AG10803 (cell line): ENCODE measurements around the gene ADAT1.
A peak's percentile ranks its signal among the peaks of the same experiment; 100 is the strongest.
"Not testable (repeated sequence)": the region's sequence is repeated elsewhere in the genome, so short reads cannot be mapped to it uniquely, and the experiment has no call there.

Experiments
- DNase-seq: peaks from one replicate; pipeline ENCODE4 v3.0.0; 2010; ENCODE audit warnings: low read depth
- H3K4me3 ChIP-seq: 2 replicates; pipeline ENCODE4 v1.5.1; 2011; ENCODE audit warnings: mild to moderate bottlenecking, low read length, control low read depth
- TF ChIP-seq, protein P1 (sequence below): conservative IDR thresholded peaks from 2 replicates; pipeline ENCODE4 v1.5.1; 2011; ENCODE audit warnings: mild to moderate bottlenecking, low read length, control low read depth, inconsistent platforms

ADAT1 gene

DNA sequence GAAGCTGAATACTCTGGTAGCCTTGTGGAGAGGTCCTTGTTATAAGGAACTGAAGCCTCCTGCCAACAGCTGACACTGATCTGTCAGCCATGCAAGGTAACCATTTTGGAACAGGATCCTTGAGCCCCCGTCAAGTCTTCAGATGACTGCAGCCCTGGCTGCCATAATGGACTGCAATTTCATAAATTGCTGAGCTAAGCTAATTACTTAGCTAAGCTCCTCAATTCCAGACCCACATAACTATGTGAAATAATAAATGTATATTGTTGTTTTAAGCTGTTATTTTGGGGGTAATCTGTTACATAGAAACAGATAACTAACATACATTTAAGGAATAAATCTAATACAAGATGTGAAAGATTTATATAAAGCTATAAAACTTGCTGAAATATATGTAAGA is 16.6 kb downstream of the ADAT1 start:
- H3K4me3 ChIP-seq = no peak overlapping the region
- DNase-seq = no peak
- TF ChIP-seq, protein P1, sequence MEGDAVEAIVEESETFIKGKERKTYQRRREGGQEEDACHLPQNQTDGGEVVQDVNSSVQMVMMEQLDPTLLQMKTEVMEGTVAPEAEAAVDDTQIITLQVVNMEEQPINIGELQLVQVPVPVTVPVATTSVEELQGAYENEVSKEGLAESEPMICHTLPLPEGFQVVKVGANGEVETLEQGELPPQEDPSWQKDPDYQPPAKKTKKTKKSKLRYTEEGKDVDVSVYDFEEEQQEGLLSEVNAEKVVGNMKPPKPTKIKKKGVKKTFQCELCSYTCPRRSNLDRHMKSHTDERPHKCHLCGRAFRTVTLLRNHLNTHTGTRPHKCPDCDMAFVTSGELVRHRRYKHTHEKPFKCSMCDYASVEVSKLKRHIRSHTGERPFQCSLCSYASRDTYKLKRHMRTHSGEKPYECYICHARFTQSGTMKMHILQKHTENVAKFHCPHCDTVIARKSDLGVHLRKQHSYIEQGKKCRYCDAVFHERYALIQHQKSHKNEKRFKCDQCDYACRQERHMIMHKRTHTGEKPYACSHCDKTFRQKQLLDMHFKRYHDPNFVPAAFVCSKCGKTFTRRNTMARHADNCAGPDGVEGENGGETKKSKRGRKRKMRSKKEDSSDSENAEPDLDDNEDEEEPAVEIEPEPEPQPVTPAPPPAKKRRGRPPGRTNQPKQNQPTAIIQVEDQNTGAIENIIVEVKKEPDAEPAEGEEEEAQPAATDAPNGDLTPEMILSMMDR = no peak

DNA sequence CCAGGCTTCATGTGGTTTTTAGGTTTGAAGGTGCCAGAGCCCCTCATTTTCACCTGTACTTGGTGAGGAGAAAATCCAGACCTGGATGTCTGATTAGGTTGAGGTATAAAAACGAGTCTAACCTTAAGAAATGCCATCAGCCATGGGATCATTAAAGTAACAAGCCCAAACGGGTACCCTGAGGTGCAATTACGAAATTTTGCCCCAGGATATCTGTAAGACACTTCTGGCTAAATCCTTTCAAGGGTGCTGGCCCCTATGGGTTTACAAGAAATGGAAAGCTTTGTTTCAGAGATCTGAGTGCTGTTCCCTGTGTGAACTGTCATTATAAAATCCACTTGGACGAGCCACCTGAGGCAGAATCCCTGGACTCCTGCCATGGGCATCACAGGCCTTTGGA is 19.8 kb downstream of the ADAT1 start:
- TF ChIP-seq, protein P1 = no peak
- no peak for DNase-seq

DNA sequence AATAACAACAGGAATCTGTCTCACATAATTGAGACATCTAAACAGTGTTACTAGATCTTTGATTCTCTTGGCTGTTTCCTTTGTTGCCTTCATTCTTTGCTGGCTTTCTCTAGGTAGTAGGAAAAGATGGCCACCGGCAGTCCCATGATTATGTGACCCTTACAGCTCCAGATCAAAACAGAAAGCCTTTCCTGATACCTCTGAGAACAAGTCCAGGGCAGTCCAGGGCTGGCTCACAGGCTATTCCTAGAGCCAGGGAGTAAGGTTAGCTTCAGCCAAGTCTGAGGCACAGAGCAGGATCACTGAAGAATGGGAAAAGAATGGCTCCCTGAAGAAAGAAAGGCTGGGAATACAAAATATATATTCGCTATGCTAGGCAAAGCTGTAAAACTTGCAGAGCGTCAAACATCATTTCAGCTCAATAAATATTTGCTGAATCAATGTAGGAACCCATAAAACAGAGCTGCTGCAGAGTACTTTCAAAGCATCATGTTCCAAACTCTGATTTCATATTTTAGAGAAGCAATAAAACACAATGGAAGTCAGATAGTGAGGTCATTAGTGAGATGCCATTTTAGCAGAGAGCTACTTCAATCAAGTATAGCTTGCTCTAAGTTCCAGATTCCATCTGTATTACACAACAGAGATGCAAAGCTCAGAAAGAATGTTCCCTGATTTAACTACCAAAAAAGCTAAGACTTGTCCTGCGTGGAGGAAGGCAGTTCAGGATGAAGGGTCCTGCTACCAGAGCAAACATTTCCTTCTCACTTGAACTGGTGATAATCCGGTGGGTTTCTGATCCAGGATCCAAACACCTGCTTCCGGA is 23.4 kb downstream of the ADAT1 start:
- DNase-seq = peak; percentile 9
- TF ChIP-seq, protein P1 = no peak
- H3K4me3 ChIP-seq = no peak overlapping the region

More for the DNA sequence above, 19.8 kb downstream of the ADAT1 start:
- no peak overlapping the region for H3K4me3 ChIP-seq

DNA sequence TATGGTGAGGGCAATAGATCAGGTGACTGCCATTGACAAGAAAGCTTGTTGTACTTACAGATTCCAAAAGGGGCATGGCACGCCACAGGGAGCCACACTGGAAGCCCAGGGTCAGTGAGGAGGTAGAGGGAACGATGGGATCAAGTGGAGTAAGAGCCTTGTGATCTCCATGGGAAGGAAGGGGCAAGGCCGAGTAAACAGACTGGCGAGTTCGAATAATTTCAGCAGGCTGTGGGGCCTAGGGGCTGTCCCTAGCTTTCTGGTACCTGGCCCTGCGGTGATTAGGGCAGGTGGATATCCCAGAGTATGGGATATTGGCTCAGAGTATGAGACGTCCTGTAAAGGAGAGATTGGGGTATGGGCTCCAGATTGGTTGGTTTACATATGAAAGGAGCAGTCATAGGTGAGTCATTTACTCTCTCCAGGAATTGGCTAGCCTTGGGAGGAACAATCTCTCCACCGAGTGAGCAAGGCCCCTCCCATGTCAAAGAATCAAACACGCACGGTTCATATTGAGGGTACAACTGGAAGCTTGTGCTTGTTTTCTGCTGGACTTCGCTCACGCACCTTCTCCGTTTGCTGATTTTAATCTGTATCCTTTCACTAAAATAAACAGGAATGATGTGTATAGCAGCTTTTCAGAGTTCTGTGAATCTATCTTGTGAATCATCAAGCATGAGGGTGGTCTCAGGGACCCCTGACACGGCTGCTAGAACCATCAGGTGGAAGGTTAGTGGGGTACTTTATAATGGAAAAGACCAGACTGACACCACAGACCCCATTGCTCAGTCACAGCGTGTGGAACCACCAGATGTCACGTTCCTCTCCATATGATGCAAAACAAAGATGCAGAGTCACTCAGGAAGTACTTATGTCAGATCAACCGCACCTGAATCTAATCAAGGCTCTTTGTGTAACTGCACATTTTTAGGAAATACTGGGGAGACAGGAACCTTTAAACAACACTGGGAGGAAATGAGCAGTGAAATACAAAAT is 29.0 kb downstream of the ADAT1 start:
- TF ChIP-seq, protein P1 = no peak
- peak; percentile 84 for DNase-seq
- no peak overlapping the region for H3K4me3 ChIP-seq

DNA sequence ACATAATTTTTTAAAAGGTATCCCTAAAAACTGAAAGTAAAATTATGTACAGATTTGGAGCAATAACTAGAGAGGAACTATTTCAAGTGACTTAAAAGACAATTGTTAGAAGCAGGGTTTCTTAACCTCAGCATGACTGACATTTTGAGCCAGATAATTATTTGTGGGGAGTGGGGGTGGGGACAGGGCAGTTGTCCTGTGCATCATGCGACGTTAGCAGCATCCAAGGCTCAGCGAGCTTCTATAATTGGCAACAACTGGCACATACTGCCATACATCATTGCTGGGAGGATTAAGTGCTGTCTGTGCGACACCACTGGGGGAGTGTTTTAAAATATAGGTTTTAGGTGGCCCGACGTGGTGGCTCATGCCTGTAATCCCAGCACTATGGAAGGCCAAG is 29.8 kb downstream of the ADAT1 start:
- no peak for DNase-seq
- TF ChIP-seq, protein P1 = no peak
- H3K4me3 ChIP-seq = no peak overlapping the region

DNA sequence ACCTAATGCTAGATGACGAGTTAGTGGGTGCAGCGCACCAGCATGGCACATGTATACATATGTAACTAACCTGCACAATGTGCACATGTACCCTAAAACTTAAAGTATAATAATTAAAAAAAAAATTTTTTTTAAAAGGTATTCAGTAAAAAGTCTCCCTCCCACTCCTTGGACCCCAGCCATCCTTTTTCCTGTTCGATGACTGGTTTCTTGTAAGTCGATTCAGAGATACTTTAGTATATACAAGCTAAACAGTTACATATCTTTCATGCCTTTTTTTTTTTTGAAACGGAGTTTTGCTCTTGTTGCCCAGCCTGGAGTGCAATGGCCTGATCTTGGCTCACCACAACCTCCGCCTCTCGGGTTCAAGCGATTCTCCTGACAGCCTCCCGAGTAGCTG is 31.2 kb downstream of the ADAT1 start:
- not testable (repeated sequence) for DNase-seq, H3K4me3 ChIP-seq
